Ascending aorta (tissue), 2 donors: Measurements from ENCODE around the gene CCL25. TPM values are rescaled to one million over a fixed set of nuclear protein-coding genes. Genes with fewer than 3 reads are reported as not detected.
"Not testable (repeated sequence)": the region's sequence is repeated elsewhere in the genome, so short reads cannot be mapped to it uniquely, and the experiment has no call there.

Source experiments
- DNase-seq, 2 donors: peaks; one replicate each; pipeline ENCODE4 v3.0.0-alpha.2; 2019; ENCODE audit warnings: low spot score in 2 of 2
- H3K27ac ChIP-seq, 2 donors: fragments of 200-600 bp; sonication (generic); one replicate each; pipeline ENCODE4 v1.5.1; 2016 to 2017; ENCODE audit warnings: mild to moderate bottlenecking in 1 of 2
- H3K27me3 ChIP-seq: fragments of 200-600 bp; sonication (generic); one replicate; pipeline ENCODE4 v1.5.1; 2017
- H3K36me3 ChIP-seq, 2 donors: fragments of 200-600 bp; sonication (generic); one replicate each; pipeline ENCODE4 v1.5.1; 2016
- H3K4me1 ChIP-seq, 2 donors: fragments of 200-600 bp; sonication (generic); one replicate each; pipeline ENCODE4 v1.5.1; 2016 to 2017; ENCODE audit warnings: mild to moderate bottlenecking in 1 of 2
- H3K4me3 ChIP-seq, 2 donors: fragments of 200-600 bp; sonication (generic); one replicate each; pipeline ENCODE4 v1.5.1; 2016 to 2017; ENCODE audit warnings: mild to moderate bottlenecking in 1 of 2
- H3K9me3 ChIP-seq, 2 donors: fragments of 200-600 bp; sonication (generic); one replicate each; pipeline ENCODE4 v1.5.1; 2016
- CTCF ChIP-seq, 3 experiments: fragments of 200-600 bp in 2 of 3; fragments of 450-650 bp in 1 of 3; sonication (generic) in 2 of 3; IDR thresholded peaks; one replicate each; pipeline ENCODE4 v1.5.1; 2016 to 2019; ENCODE audit warnings: antibody characterized with exemption in 3 of 3, mild to moderate bottlenecking in 1 of 3, moderate library complexity in 1 of 3
- intact Hi-C: fragments of 100-400 bp; cut with DNase I; formaldehyde crosslinking; loops from one replicate; pipeline ENCODE4 v1.15.1; 2023
- total RNA-seq: library from RNA; depleted of rRNA; stranded (reverse); fragments of >200 nt; gene quantifications from one replicate; pipeline ENCODE4 v1.1.0, GENCODE V29; 2016

Gene CCL25
- total RNA-seq, 1 donor from 2014 or later = not detected

- Histone ChIP-seq H3K4me3 (no peak overlapping the region), H3K4me1 (no peaks in the 10 kb centered on the region), H3K27ac (no peak overlapping the region), H3K36me3 (no peaks in the 10 kb centered on the region), H3K9me3 (no peaks in the 10 kb centered on the region), H3K27me3 (no peaks in the 10 kb centered on the region)
- intact Hi-C loops = no loop called here
- no peak for DNase-seq
- no peak for TF ChIP-seq CTCF (IDR thresholded peaks at IDR 0.05)
These were observed 31.9 kb upstream of the CCL25 start for GRCh38 chr19:8020681-8021080.

GRCh38 chr19:8021374-8021773 lies 31.2 kb upstream of the CCL25 start:
- no peak overlapping the region for H3K4me3 ChIP-seq
- no peaks in the 10 kb centered on the region for H3K27me3 ChIP-seq
- no peaks in the 10 kb centered on the region for H3K36me3 ChIP-seq
- intact Hi-C loops = no loop called here
- H3K4me1 ChIP-seq = no peaks in the 10 kb centered on the region
- no peaks in the 10 kb centered on the region for H3K9me3 ChIP-seq
- no peak for TF ChIP-seq CTCF (IDR thresholded peaks at IDR 0.05)
- no peak for DNase-seq
- no peak overlapping the region for H3K27ac ChIP-seq

- DNase-seq = no peak
These were observed 30.3 kb upstream of the CCL25 start for GRCh38 chr19:8022275-8022674.

GRCh38 chr19:8023371-8023770 lies 29.2 kb upstream of the CCL25 start:
- no peak for DNase-seq
- Histone ChIP-seq H3K27ac (no peak overlapping the region), H3K9me3 (no peaks in the 10 kb centered on the region), H3K36me3 (no peaks in the 10 kb centered on the region), H3K27me3 (no peaks in the 10 kb centered on the region), H3K4me1 (no peaks in the 10 kb centered on the region), H3K4me3 (no peak overlapping the region)
- no peak for TF ChIP-seq CTCF (IDR thresholded peaks at IDR 0.05)
- intact Hi-C loops = no loop called here

More at GRCh38 chr19:8022275-8022674, 30.3 kb upstream of the CCL25 start:
- Histone ChIP-seq H3K4me3 (no peak overlapping the region), H3K27me3 (no peaks in the 10 kb centered on the region), H3K27ac (no peak overlapping the region), H3K4me1 (no peaks in the 10 kb centered on the region), H3K36me3 (no peaks in the 10 kb centered on the region), H3K9me3 (no peaks in the 10 kb centered on the region)
- intact Hi-C loops = no loop called here
- no peak for TF ChIP-seq CTCF (IDR thresholded peaks at IDR 0.05)

GRCh38 chr19:8024256-8024655 lies 28.3 kb upstream of the CCL25 start:
- intact Hi-C loops, H3K4me3 ChIP-seq, H3K9me3 ChIP-seq, H3K27me3 ChIP-seq, H3K27ac ChIP-seq, DNase-seq, H3K36me3 ChIP-seq, H3K4me1 ChIP-seq: not testable (repeated sequence)

GRCh38 chr19:8025316-8025715 lies 27.2 kb upstream of the CCL25 start:
- no peak for TF ChIP-seq CTCF (IDR thresholded peaks at IDR 0.05)
- no peak for DNase-seq
- no peaks in the 10 kb centered on the region for H3K4me1 ChIP-seq
- H3K9me3 ChIP-seq = no peaks in the 10 kb centered on the region
- no peaks in the 10 kb centered on the region for H3K27me3 ChIP-seq
- no peaks in the 10 kb centered on the region for H3K36me3 ChIP-seq
- H3K4me3 ChIP-seq = no peak overlapping the region
- no peak overlapping the region for H3K27ac ChIP-seq
- intact Hi-C loops = no loop called here
